Kidney glomerular epithelial cell (primary cell): ENCODE results near the gene TNIK.
A peak's percentile ranks its signal among the peaks of the same experiment; 100 is the strongest.
"Not testable (repeated sequence)": the region's sequence is repeated elsewhere in the genome, so short reads cannot be mapped to it uniquely, and the experiment has no call there.

Experiments used
- DNase-seq: peaks from one replicate; lab custom pipeline; 2025; lab: John Stamatoyannopoulos, UW

The TNIK gene

DNA sequence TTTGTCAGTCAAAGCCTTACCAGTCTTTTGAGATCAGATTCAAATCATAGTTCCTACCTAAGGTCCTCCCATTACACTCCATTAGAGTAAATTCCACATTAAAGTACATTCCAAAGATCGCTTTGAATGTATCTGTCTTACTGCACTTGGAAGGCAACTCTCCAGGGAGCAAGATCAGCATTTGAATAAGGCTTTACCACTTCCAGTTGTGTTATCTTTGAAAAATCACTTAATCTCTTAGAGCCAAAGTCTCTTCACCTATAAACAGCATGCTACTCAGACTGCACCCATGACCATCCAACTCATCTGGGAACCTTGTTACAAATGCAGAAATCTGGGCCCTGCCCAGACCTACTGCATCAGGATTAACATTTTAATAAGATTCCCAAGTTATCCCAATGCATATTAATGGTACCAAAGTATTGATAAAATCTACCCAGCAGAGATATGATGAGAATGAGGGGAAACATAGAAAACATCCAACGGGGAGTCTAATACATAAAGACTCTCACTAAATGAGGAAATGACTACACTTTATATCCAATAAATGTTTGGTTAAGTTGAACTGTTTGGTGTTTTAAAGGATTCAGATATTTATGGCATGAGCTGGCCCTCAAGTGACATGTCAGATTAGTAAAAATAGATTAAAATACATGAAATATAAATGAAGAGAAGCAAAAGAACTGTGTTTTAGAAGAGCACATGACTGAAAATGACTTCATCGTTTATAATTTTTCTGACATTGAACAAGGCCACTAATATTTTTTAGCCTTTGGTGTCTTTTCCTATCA lies 75.9 kb downstream of the TNIK start:
- no peak for DNase-seq

DNA sequence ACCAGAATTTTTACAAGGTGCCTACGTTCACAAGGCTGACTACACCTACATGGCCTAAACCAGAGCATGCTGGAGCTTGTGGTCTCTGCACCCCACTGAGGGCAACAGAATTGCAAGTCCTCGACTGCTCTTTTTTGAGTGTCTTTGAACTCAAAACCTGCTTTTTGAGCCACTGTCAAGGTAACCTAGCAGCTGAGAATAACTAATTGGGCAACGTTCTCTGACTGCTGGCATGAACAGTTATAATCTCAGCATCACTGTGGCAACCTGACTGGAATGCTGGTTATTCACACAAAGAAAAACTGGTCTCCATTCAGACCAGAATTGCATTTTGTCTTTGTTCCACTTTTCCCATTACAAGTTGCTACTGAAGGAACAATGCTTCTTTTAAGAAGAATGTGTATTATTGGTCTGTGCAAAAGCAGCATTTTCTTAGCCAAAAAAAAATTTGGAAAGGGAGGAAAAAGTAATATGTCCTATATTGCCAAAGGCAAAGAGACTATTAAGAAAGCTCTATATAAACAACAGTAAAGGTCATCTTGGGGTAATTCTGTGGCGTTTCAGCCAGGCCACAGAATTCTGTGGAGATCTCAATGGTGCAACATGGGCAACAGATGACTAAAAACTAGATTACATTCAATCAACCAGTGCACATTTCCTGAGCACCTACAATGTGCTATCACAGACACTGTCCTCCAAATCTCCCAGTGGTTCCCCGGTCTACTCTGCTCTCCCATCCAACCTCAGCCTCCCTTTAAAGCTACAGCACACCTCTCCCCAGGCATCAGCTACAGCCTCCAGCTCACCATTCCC lies 76.8 kb downstream of the TNIK start:
- peak; percentile 14 for DNase-seq

- not testable (repeated sequence) for DNase-seq
These were observed 77.9 kb downstream of the TNIK start for GRCh38 chr3:171382347-171382746.

DNA sequence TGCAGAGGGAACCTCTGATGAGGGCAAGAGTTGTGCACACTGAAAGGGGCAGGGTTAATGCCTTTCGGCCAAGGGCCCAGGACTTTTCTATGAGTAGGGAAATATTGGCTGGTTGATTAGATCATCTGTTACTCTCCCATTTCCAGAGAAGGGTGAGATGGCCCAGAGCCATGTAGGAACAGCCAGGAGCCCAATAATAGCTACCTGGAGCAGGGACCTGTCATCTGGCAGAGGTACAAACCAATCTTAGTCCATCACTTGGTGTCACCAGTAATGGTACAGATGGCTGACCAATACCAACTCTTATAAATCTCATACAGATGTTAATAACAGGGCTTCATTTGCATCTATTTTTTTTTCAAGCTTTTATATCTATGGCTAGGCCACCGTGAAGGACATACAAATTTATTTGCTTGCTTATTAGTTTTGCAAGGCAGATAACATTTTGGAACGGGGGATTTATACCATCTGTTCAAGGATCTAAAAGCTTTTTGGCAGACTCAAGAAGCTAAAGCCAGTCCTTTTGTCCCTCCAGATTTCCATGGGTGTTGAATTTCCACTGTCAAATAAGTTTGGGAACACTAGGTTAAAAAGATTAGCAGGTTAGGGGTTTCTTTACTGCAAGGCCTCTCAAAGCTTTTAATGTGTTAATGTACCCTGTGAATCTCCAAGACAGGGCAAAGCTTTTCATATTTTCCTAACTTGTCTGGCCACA lies 79.3 kb downstream of the TNIK start:
- no peak for DNase-seq

- DNase-seq, result no peak
These were observed 80.2 kb downstream of the TNIK start for GRCh38 chr3:171379961-171380483.

GRCh38 chr3:171379281-171379680 lies 80.9 kb downstream of the TNIK start:
- peak; percentile 64 for DNase-seq

GRCh38 chr3:171378586-171378985 lies 81.6 kb downstream of the TNIK start:
- DNase-seq, result no peak

- DNase-seq, result no peak
These were observed 82.3 kb downstream of the TNIK start for GRCh38 chr3:171377859-171378258.

DNA sequence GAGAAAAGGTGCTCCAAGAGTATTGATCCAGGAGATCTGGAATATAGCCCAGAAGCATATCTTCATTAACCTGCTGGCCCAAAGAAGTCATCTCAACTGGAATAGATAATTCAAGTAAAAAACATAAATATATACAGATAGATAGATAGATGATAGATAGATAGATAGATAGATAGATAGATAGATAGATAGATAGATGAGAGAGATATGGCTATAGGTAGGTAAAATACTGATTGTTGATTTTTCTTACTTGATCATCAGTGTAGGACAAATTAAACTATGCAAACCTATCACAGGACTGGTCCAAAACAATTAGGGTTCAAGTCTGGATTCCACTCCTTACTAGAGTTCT lies 83.6 kb downstream of the TNIK start:
- no peak for DNase-seq

- peak; percentile 27 for DNase-seq
These were observed 84.3 kb downstream of the TNIK start for GRCh38 chr3:171375666-171376595.

DNA sequence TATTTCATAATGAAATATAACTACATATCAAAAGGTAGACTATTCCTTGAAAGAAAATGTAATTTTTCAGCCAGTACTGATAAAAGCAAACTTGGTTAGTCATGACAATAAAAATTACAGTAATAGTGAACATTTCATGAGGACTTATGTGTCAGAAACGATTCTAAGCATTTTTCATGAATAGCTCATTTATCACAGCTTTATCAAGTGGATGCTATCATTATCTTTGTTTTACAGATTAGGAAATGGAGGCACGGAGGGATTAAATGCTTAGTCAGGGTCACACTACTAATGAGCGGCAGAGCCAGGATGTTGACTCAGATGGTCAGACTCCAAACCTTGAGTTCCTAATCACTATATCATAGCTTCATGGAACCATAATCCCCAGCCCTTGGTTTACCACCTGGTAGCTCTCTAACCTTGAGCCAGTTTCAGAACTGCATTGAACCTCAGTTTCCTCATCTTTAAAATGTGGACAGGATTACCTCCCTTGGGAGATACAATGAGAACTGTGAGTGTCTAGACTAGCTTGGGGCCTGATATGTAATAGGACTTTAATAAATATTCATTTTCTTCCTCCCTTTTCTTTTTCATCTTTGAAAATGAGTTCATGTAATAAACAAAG lies 85.4 kb downstream of the TNIK start:
- DNase-seq, result peak; percentile 61

- DNase-seq, result no peak
These were observed 85.9 kb downstream of the TNIK start for GRCh38 chr3:171374260-171374659.

DNA sequence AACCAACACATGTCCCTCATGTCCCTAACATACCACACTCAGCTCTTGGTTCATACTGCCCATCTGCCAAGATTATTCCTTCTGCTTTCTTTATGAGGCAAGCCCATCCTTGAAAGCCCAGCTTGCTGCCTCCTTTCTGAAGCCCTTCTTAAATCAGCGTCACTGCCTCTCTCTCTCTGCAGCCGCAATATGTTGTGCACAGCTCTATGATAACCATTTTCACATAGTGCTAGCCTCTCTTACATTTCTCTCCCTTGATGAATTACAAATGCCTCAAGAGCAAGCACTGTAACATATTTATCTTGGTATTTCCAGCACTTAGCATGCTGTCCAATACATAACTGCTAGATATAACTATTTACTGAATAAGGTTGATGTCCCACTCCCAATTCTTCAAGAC lies 86.5 kb downstream of the TNIK start:
- peak; percentile 38 for DNase-seq

- DNase-seq, result no peak
These were observed 87.5 kb downstream of the TNIK start for GRCh38 chr3:171372694-171373093.

DNA sequence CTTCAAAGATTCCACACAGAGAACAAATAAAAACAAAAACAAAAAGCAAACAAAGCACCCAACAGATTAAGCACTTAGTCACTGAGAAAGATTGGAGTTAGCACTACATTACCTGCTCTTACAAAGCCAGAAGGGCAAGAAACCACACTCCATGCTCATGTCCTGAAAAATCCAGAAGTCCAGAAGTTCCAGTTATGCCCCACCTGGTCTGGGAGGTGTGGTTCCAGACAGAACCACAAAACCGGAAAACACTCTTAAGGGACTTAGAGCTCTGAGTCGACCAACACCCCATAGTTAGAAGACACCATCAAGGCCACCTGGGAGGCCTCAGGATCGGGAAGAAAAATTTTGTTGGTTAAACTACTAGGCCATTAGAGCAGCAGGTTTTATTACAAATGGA lies 88.9 kb downstream of the TNIK start:
- DNase-seq, result no peak

DNA sequence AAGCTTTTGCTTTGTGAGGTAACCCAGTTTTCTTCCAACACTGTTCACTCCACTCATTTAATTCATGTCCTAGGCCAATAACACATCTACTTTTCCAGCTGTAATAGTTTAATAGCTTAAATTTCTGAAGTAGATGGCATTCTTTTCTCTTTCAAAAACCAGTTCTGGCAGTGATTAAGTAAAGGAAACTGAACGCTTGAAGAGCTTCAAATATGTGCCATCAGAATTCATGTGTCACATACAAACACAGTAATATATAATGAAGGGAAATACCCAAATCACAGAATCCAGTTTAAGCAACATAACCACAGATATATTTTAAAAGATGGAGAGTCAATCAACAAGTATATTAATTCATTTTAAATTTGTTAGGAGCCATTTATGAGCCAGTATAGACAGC lies 91.0 kb downstream of the TNIK start:
- no peak for DNase-seq

GRCh38 chr3:171366738-171367137 lies 93.5 kb downstream of the TNIK start:
- DNase-seq, result not testable (repeated sequence)

DNA sequence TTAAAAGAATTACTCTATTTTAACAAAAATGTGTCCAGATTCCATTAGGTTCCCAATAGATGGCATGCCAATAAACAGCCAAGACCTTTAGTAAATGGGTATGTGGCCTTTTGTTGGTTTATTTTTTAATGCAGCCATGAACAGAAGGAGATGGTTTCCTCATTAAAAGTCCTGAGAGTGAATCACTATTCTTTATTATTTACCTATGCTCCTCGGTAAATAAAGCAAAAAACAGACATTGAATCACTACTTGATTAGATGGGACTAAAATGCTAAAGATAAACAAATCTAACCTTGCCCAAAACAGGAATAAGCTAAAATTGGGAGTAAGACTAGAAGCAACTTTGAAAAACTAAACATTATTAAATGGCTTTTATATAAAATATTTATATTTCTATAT lies 94.2 kb downstream of the TNIK start:
- DNase-seq, result no peak

DNA sequence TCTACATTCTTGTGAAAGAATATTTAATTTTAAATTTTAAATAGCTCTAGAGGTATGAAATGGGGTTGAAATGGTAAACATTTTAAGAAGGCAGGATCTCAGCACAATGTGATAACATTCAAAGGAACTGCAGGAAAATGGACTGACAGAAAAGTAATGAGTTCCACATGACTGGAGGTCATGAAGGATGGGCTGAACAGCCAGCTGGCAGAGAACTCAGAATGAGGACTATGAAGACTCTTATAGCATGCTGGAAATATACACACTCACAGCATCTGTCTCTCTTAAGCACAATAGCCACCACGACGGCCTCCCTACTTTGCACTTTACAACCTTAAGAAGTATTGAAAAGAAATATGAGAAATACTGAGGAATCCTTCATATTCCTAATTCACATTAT lies 94.7 kb downstream of the TNIK start:
- DNase-seq, result no peak

DNA sequence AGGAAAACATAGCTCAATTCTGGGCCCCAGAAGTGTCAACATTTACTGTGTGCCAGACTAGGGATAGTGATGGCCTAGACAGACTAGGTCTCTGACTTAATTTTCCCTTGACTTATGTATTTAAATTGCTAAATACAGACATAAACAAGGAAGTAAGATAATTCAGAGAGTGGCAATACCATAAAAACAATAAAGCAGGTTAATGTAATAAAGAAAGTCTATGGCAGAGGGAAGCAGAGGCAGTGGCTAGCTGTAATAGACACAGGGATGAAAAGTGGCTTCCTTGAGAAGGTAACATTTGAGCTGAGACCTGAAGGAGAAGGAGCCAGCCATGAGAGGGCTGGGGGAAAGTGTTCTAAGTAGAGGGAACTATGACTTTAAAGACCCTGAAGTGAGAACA lies 95.7 kb downstream of the TNIK start:
- no peak for DNase-seq

- no peak for DNase-seq
These were observed 97.0 kb downstream of the TNIK start for GRCh38 chr3:171363202-171363601.
